Central memory CD8-positive, alpha-beta T cell (primary cell): ENCODE measurements around the gene ABLIM1.

Experiments used
- ATAC-seq: fragments of 150-1000 bp; cut with Tn5 transposase; replicated peaks from 2 replicates; pipeline ENCODE4 v1.10.0; 2022; ENCODE audit warnings: mild to moderate bottlenecking, moderate FRiP score, moderate number of reproducible peaks; ENCODE audit not compliant: poor library complexity, severe bottlenecking; ENCODE audit errors: extremely low read depth
- DNase-seq, 2 donors: peaks; one replicate each; pipeline ENCODE4 v3.0.0; 2021; ENCODE audit warnings: low spot score in 2 of 2
- H3K27ac Mint-ChIP-seq: one replicate; pipeline ENCODE4 v1.8.0; 2022; ENCODE audit warnings: low read depth, mild to moderate bottlenecking, moderate library complexity, mixed read lengths
- H3K27me3 Mint-ChIP-seq: one replicate; pipeline ENCODE4 v1.8.0; 2022; ENCODE audit warnings: mixed read lengths
- H3K36me3 Mint-ChIP-seq: one replicate; pipeline ENCODE4 v1.8.0; 2022; ENCODE audit warnings: mild to moderate bottlenecking, moderate library complexity, mixed read lengths; ENCODE audit not compliant: insufficient read depth
- H3K4me1 Mint-ChIP-seq: one replicate; pipeline ENCODE4 v1.8.0; 2022; ENCODE audit warnings: mixed read lengths
- H3K4me3 Mint-ChIP-seq: one replicate; pipeline ENCODE4 v1.8.0; 2022; ENCODE audit warnings: mild to moderate bottlenecking, moderate library complexity, mixed read lengths
- H3K9me3 Mint-ChIP-seq: one replicate; pipeline ENCODE4 v1.8.0; 2022; ENCODE audit warnings: mixed read lengths

Gene ABLIM1

DNA sequence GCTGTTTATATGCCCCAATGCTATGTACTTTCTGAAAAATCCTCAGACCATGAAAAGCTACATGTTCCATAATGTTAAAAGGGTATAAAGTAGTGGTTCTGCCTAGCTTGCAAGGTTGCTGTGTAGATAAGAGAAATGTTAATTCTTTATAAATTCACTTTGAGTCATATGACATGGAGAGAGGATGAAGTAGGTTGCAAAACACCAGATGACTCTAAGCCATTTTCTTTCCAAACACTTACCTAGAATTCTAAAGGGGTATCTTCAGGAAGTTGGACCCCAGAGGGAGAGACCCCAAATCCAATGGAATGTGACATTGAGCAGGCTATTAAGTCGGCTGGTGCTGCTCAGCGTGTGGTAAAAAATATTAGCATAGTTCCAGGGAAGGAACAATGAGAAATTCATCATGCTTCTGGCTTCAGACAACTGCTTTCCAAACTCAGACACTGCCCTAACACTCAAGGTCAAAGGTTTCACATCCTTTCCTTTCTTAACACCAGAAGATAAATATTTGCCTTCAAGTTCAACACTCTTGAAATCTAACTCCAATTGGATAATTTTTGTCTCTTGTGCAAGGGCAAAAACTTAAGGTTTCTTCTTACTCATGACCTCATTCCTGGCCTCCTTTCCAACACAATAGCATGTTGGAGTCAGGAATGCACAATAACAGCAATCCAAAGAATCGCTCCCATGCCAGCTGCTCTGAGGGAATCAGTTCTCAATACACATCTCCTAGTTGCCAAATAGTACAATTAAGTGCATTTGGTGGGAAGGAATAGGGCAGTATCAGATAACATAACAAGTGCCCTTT, 153.1 kb downstream of the ABLIM1 start:
- Mint-ChIP-seq H3K4me3 (no peak overlapping the region), H3K9me3 (no peaks in the 10 kb centered on the region), H3K4me1 (peaks cover 59% of the 10 kb centered on the region), H3K36me3 (peaks cover 4% of the 10 kb centered on the region), H3K27ac (no peak overlapping the region), H3K27me3 (no peaks in the 10 kb centered on the region)
- no peak for ATAC-seq
- no peak for DNase-seq

DNA sequence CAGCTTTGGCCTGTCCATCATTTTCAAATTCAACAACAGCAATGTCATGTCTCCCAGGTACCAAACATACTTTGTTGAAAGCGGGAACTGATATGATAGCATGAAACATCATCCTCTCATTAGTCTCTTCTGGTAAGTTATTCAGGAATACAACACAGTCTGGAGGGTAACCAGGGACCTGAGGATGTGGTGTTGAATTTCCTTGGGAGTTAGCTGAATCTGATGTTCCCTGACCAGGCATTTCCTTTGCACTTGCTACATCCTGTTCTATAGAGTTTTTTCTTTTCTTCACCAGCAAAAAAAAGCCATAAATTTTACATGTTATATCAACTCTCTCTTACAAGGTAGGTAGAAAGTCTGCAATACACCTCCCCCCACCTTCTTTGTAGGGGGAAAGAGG, 156.0 kb downstream of the ABLIM1 start:
- peaks cover 55% of the 10 kb centered on the region for H3K4me1 Mint-ChIP-seq
- H3K4me3 Mint-ChIP-seq: no peak overlapping the region
- H3K27ac Mint-ChIP-seq: no peak overlapping the region

DNA sequence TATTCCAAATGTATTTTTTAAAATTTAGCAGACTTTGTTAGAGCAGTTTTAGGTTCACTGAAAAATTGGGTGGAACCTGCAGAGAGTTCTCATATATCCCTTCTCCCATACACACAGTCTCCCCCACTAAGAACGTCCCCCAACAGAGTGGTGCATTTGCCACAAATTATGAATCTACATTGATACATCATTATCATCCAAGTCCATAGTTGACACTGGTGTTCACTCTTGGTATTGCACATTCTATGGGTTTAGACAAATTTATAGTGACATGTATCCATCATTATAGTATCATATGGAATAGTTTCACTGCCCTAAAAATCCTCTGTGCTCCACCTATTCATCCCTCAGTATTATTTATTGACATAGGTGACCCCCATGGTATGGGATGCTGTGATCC, 156.4 kb downstream of the ABLIM1 start:
- no peak for DNase-seq
- Mint-ChIP-seq H3K4me1 (peaks cover 52% of the 10 kb centered on the region), H3K36me3 (peaks cover 4% of the 10 kb centered on the region), H3K9me3 (no peaks in the 10 kb centered on the region), H3K27ac (no peak overlapping the region), H3K27me3 (no peaks in the 10 kb centered on the region), H3K4me3 (no peak overlapping the region)
- ATAC-seq: no peak

More for the DNA sequence above, 156.0 kb downstream of the ABLIM1 start:
- H3K36me3 Mint-ChIP-seq: peaks cover 4% of the 10 kb centered on the region
- DNase-seq (no peak), ATAC-seq (no peak)
- H3K9me3 Mint-ChIP-seq: no peaks in the 10 kb centered on the region
- H3K27me3 Mint-ChIP-seq: no peaks in the 10 kb centered on the region

DNA sequence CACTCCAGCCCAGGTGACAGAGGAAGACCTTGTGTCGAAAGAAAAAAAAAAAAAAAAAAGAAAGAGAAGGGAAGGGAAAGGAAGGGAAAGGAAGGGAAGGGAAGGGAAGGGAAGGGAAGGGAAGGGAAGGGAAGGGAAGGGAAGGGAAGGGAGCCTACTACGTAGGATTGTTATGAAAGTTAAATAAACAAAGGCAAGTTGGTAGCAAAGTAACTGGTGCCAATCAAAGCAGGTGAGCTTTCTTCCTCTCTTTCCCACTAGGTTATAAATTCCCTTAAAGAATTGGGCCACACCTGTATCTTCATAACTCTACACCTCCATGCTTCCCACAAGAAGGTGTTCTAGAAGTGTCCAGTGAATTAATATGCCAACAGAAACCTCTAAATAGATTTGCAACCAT, 157.4 kb downstream of the ABLIM1 start:
- Mint-ChIP-seq H3K9me3 (no peaks in the 10 kb centered on the region), H3K4me3 (no peak overlapping the region), H3K27ac (no peak overlapping the region), H3K27me3 (no peaks in the 10 kb centered on the region), H3K4me1 (peaks cover 49% of the 10 kb centered on the region), H3K36me3 (peaks cover 4% of the 10 kb centered on the region)
- DNase-seq (no peak), ATAC-seq (no peak)

DNA sequence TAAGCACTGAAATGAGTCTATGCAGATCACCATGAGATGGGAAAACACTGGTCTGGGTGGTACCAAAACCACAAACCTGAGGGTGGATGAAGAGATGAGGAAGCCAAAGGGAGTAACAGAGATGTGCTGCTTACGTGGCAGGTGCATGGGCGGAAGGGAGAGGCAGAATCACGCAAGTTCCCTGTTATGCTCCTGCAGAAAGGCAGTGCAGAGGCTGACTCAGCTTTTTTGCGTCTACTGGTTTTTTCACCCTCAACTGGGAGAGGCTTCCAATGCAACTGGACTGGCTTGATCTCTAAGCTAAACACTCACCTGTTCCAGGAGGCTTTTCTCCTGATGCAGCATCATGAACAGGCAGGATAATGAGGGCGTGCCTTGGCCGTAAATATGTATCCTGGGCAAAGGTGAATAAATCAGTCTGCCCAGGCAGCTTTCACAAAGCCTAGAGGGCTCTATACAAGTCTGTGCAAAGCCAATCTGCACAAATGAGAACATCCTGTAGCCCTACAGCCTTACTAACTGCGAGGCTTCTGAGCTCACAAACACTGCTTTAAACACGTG, 158.4 kb downstream of the ABLIM1 start:
- peaks cover 46% of the 10 kb centered on the region for H3K4me1 Mint-ChIP-seq
- H3K4me3 Mint-ChIP-seq: no peak overlapping the region
- no peak for ATAC-seq
- no peaks in the 10 kb centered on the region for H3K27me3 Mint-ChIP-seq
- no peaks in the 10 kb centered on the region for H3K9me3 Mint-ChIP-seq
- peaks cover 4% of the 10 kb centered on the region for H3K36me3 Mint-ChIP-seq
- H3K27ac Mint-ChIP-seq: no peak overlapping the region
- no peak for DNase-seq

DNA sequence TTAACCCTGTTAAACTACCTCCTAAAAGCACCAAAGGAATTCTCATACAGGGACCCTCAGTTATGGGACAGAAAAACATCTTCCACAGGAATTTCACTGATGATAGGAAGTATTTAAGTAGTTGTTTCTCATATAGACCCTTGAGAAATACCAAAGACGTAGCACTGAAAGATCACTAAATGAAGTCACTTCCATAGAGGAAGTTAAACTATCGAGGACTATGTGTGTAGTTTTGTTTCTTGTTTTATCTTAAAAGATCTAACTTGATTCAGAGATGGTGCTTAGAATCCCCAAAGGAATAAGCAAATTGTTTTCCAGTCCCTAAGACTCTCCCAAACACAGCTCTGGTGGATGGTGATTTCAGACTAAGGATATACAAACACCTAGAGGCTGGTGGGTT, 159.0 kb downstream of the ABLIM1 start:
- Mint-ChIP-seq H3K9me3 (no peaks in the 10 kb centered on the region), H3K27me3 (no peaks in the 10 kb centered on the region), H3K27ac (peak overlapping the region; percentile 17), H3K4me1 (peaks cover 49% of the 10 kb centered on the region), H3K4me3 (no peak overlapping the region), H3K36me3 (peaks cover 2% of the 10 kb centered on the region)
- no peak for DNase-seq
- no peak for ATAC-seq

DNA sequence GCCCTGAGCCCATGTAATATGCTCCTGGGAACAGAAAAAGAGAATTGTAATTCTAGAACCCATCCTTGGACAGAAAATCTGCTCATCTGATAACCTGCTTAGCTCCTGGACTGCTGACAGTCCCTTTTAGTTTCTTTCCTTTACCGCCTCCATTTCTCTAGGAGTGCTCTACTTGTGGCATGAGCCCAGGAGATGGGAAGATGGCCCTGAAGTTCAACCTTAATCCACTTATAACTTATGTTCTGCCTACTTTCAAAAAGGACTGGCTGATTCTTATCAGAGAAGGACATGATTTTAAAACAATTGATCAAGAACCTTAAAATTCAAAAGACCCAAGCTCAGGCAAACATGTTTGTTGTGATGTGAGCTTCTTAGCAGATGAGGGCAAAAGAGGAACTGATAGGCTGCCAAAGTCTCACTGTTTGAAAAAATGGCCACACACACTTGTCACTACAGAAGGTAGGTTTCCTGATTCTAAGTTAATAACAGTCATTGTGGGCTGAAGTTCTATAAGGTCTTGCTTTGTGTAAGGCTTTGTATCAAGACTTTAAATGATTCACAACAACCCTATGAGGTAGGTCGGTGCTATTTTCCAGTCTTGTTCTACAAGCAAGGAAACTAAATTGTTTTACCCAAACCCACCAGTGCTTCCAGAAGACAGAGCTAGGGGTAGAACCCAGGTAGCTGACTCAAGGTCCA, 159.5 kb downstream of the ABLIM1 start:
- peaks cover 50% of the 10 kb centered on the region for H3K4me1 Mint-ChIP-seq

DNA sequence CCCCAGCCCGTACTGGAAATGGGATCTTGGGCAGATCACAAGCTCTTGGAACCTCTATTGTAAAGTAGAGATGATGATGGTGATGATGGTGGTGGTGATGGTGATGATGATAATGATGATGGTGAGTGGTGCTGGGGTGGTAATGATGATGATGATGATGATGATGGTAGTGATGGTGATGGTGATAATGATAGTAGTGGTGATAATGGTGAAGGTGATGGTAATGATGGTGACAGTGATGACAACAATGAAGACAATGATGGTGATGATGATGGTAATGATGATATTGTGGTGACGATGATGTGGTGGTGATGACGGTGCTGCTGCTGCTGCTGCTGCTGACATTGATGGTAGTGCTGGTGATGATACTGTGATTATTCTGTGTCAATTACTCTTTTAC, 162.8 kb downstream of the ABLIM1 start:
- DNase-seq: no peak
- Mint-ChIP-seq H3K36me3 (no peaks in the 10 kb centered on the region), H3K27me3 (no peaks in the 10 kb centered on the region), H3K9me3 (no peaks in the 10 kb centered on the region), H3K4me1 (peaks cover 50% of the 10 kb centered on the region), H3K27ac (peak overlapping the region; percentile 17), H3K4me3 (no peak overlapping the region)
- peak; percentile 57 for ATAC-seq

More for the DNA sequence above, 159.5 kb downstream of the ABLIM1 start:
- Mint-ChIP-seq H3K4me3 (no peak overlapping the region), H3K27me3 (no peaks in the 10 kb centered on the region), H3K36me3 (no peaks in the 10 kb centered on the region), H3K9me3 (no peaks in the 10 kb centered on the region), H3K27ac (peak overlapping the region; percentile 17)
- ATAC-seq (peak; percentile 24), DNase-seq (no peak)

DNA sequence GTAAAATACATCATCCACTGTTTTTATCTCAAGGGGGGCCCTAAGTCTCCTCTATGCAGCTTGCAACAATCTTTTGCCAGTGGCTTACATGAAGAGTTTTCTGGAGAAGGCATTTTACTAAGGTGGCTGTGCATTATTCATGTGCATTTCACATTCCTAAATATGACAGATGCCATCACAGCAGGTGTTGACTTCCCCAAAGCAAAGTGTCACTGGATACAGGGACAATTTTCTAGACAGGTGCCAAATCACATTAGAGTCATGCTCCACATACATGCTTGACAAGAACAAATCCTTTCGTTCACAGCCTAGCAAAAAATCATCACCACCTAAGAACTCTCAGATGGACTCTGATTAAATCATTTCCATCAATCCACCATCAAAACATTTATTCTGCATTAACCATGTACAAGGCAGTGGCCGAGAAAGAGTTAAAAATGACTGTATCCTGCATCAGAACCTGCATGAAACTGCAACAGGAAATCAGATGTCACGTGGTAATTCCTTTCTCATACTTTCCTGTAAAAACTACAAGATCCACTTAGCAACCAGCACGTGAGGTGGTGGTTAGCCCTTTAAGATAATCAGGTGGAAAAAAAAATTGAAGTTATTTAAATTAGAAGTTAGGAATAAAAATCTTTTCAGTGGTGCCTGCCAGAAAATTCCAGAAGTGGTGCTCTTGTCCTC, 165.6 kb downstream of the ABLIM1 start:
- no peaks in the 10 kb centered on the region for H3K27me3 Mint-ChIP-seq
- DNase-seq (no peak), ATAC-seq (no peak)
- peaks cover 10% of the 10 kb centered on the region for H3K36me3 Mint-ChIP-seq
- no peaks in the 10 kb centered on the region for H3K9me3 Mint-ChIP-seq
- no peak overlapping the region for H3K4me3 Mint-ChIP-seq
- no peak overlapping the region for H3K27ac Mint-ChIP-seq
- peaks cover 34% of the 10 kb centered on the region for H3K4me1 Mint-ChIP-seq

DNA sequence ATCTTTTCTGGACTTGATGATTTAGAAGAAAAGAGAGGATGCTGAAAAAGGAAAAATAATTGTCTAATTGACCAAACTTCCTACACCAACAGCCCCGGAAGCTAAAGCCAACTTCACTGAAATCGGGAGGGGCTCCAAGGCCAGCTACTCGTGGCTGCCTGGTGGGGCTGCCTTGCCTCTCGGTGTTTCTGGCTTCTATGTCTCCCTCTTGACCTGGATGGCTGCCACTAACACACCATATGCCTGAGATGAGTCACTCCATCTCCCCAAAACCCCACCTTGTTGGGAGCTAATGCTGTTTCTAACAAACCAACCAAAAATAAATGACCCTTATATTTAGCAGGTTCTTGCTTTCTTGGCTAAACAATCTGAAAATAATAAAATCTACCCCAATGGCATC, 166.1 kb downstream of the ABLIM1 start:
- ATAC-seq (no peak), DNase-seq (no peak)
- no peaks in the 10 kb centered on the region for H3K27me3 Mint-ChIP-seq
- peaks cover 11% of the 10 kb centered on the region for H3K36me3 Mint-ChIP-seq
- no peak overlapping the region for H3K4me3 Mint-ChIP-seq
- peaks cover 34% of the 10 kb centered on the region for H3K4me1 Mint-ChIP-seq
- no peaks in the 10 kb centered on the region for H3K9me3 Mint-ChIP-seq
- H3K27ac Mint-ChIP-seq: no peak overlapping the region

DNA sequence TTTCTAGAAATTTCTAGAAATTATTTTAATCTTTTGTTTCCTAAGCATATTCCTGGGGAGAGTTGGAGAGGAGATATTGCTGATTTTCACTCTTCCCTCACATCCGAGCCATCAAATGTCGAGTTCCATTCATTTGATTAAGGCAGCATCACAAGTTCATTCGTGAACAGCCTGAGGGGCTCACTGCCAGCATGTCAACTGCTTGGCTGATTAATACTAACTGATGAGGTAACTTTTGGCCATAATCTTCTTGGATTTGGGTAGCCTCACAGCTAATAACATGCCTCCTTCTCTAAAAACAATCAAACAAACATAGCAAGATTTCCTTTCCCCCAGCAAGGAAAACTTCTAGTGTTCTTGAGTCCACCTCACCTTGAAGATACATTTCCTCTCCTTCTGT, 166.7 kb downstream of the ABLIM1 start:
- peaks cover 34% of the 10 kb centered on the region for H3K4me1 Mint-ChIP-seq
- DNase-seq (no peak), ATAC-seq (no peak)
- H3K9me3 Mint-ChIP-seq: no peaks in the 10 kb centered on the region
- no peak overlapping the region for H3K4me3 Mint-ChIP-seq
- no peak overlapping the region for H3K27ac Mint-ChIP-seq
- H3K27me3 Mint-ChIP-seq: no peaks in the 10 kb centered on the region
- H3K36me3 Mint-ChIP-seq: peaks cover 15% of the 10 kb centered on the region

DNA sequence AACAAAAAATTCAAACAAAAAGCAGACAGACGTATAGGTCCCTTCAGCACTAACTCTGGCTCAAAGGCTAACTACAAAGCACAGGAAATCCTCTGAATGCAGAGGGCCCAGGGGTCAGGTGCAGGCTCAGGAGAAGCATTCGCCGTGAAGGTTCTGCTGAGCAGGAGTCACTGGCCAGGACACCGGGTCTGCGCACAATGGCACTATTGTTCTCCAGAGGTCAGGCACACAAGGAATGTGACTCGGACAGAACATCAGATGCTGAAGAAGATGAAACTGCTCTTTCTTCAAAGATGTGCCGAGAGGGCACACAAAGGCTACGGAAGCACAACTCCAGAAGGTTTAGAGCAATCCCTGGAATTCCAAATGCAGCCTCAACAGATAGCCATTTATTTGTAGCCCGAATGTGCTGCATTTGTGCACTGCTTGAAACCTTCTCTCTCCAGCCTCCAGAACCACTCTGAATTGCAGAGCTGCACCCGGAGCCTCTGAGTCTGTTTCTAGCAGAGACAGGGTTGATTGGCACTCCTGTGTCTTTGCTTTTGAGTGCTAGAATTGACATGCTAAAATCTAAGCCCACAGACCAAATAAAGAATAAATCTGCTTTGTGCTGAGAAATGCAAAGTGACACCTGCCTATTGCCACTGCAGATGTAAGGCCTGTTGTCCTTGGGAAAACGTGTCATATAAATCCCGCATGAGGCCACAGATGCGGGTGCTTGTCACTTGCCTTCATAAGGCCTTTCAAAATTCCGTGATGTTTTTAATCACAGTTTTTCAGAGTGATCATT, 168.4 kb downstream of the ABLIM1 start:
- Mint-ChIP-seq H3K36me3 (peaks cover 24% of the 10 kb centered on the region), H3K4me3 (no peak overlapping the region), H3K27ac (no peak overlapping the region), H3K27me3 (no peaks in the 10 kb centered on the region), H3K9me3 (no peaks in the 10 kb centered on the region), H3K4me1 (peaks cover 27% of the 10 kb centered on the region)
- no peak for ATAC-seq
- DNase-seq: no peak
